Stromal cell of bone marrow (primary cell): ENCODE results near the gene SUGP1.
A peak's percentile ranks its signal among the peaks of the same experiment; 100 is the strongest.

Experiments
- DNase-seq: peaks from one replicate; pipeline ENCODE4 v3.0.0-alpha.2; 2012; ENCODE audit warnings: low read depth

The SUGP1 gene

DNA sequence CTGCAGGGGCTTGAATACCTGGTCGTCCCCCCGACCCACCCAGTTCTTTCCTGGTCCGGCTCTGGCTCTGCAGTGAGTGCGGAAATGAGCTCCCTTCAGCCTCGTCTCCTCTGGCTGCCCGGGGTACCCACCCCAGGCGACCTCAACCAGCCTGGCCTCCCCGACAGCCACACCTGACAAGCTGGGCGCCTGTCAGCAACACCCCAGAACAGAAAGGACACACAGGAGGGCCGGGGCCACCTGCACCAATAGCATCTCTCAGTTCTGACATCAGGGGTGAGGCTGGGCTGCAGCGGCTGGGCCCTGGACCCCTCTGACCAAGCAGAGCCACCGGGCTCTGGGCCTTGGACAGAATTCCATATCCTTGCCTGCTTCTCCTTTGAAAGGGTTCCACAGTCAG lies 19.7 kb downstream of the SUGP1 start:
- DNase-seq = no peak

DNA sequence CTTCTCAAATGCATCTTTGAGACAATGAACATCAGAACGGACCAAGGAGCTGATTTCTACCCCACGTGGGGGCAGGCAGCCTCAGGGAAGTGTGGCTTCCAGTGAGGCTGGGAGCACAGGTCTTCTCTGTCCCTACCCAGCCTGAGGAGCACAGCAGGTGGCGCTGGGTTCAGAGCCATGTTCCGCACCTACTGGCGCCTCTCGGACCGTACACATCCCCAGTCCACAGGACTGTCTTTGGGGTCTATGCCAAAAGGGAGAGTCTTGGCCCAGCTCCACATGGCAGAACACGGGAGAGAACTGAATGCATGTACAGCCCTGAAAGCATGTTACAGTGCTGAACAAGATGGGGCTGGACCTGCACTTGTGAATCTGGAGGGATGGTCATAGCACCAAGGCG lies 22.6 kb downstream of the SUGP1 start:
- no peak for DNase-seq

DNA sequence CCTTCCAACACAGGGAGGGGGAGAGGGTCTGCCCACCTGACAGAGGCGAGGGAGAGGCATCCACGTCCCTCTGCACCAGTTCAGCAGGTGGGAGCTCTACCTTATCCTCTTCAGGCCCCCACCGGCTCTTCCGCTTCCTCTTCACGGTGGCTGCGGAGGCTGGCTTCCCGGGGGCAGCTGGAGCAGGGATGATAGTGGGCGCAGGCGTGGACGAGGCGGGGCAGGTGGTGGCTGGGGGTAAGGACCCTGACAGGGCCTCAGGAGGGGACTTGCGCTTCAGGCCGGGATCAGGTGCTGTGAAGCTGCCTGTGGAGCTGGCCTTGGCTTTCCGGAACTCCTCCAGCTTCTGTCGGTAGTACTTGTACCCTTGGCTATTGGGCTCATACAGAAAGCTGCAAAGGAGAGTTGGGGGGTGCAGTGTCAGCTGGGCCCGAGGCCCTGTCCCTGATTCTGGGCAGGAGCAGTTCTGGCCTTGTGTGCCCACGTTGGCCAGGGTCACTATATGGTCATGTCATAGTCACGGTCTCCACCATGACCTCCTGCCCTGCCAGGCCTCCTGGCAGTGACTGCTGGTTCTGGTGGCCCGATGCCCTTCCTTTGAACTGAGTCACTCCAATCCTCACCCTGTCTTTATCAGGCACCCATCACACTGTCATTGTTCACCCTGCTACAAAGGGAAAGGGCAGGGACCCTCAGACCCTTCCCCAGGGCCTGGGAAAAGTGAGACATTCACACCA lies 23.2 kb downstream of the SUGP1 start:
- no peak for DNase-seq

DNA sequence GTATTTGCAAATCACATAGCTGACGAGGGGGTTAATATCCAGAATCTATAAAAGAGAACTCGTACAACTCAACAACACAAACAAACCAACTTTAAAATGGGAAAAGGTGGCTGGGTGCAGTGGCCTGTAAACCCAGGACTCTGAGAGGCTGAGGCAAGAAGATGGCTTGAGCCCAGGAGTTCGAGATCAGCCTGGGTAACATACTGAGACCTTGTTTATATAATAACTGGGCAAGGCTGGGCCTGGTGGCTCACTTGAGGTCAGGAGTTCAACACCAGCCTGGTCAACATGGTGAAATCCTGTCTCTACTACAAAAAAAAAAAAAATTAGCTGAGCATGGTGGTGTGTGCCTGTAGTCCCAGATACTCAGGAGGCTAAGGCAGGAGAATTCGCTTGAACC lies 25.4 kb downstream of the SUGP1 start:
- no peak for DNase-seq

DNA sequence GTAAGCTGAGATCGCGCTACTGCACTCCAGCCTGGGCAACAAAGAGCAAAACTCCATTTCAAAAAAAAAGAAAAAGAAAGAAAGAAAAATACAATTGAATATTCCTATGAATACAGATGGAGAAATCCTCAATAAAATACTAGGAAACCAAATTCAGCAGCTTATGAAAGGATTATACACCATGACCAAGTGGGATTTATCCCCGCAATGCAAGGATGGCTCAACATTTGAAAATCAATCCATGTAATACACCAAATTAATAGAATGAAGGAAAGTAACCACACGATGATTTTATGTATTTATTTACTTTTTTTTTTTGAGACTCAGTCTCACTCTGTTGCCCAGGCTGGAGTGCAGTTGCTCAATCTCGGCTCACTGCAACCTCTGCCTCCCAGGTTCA lies 27.7 kb downstream of the SUGP1 start:
- no peak for DNase-seq

DNA sequence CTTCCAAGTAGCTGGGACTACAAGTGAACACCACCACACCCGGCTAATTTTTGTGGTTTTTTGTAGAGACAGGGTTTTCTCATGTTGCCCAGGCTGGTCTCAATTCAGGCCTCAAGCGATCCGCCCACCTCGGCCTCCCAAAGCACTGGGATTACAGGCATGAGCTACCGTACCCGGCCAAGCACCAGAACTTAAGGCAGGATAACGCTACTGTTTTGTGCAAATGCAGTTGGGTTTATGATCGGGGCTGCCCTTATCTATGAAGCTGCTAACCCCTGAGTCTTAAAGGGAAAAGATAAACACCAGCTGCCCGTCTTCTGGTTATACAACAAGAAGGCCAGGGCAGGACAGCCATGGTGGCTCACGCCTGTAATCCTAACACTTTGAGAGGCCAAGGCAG lies 34.6 kb downstream of the SUGP1 start:
- no peak for DNase-seq

DNA sequence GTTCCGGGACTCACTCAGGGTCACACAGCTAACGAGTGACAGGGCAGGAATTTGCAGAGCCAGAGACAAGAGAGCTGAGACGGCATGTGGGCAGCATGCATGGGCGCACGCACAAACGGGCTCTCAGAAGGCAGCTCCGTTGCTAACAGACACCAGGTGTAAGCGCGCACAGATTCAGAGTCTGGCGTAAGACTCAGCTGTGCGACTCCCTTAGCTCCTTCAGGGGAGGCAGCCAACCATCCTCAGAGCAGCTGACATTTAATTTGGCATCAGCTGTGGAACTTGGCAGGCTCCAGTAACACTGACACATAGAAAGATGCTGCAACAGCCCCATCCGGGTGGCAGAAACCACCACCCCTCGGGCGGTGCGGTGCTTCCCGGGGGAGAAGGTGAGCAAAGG lies 39.7 kb downstream of the SUGP1 start:
- DNase-seq = peak; percentile 8

DNA sequence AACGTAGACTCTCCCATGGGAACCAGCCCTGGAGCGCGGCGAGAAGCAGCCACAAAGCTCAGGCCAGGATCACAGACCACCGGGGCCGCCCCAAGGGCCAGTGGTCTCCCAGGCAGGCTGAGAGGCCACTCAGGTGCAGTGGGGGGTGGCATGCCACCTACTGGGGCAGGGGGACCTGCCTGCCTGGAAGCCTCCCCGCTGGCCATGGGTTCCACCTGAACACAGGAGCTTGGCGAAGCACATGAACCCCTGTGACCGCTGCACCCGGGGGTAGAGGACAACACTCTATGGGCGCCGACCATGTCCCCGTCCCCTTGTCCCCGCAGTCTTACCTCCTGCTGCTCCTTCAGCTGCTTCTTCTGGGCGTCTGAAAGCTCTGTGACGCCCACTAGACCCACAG lies 40.5 kb downstream of the SUGP1 start:
- no peak for DNase-seq

DNA sequence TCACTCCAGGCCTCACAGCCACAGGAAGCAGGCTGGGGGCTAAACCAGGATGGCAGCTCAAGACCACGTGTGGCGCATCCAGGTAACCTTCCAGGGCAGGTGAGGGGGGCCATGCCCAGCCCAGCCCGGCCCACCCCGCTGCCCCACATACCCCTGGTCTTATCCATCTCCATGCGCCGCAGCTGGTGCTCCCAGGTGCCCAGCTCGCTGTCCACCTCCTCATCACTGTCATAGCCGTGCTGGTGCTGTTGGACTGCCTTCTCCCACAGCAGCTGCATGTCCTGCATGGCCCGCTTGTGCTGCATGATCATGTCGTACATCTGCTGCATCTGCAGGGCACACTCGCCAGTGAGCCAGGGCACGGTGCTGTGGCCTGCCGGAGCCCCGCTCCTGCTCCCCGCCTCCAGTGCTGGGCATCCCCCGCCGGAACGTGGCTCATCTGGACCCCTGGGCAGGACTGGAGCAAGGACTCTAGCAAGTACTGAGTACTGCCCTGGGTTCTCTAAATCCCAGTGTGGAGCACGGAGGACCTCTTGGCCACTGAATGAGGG lies 41.2 kb downstream of the SUGP1 start:
- no peak for DNase-seq

DNA sequence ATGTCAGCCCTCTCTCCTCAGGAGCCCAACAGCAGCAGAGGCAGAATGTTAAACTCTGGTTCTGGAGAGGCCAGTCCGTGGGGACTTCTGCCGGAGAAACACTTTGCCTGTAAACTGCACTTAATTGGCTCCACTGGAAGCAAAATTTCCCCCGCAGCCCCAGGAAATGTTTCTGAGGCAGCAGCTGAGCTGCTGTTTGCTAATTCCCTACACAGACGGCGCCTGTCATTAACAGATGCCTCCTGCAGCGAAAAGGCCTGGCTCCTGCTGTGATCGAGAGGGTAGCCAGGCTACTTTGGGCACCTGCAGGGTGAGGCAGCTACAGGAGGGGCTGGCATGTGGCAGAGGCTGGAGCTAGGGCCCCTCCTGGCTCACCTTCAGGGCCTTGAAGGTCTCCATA lies 42.0 kb downstream of the SUGP1 start:
- no peak for DNase-seq

DNA sequence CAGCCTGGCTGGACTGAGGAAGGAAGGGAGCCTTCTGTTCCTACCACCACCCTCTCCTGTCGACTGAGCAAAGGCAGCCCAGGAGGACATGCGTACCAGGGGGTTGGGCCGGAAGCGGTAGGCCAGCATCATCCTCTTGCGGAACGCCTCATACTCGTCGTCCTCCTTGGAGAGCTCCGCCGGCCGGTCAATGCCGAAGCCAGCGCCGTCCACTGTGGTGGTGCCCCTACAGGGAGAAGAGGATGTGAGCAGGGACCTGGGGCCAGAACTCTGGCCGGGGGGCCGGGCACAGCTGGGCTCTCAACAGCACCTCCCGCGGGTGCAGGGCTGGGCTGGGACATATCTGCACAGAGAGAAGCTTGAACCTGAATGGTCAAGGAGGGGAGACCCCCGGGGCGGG lies 43.5 kb downstream of the SUGP1 start:
- no peak for DNase-seq

DNA sequence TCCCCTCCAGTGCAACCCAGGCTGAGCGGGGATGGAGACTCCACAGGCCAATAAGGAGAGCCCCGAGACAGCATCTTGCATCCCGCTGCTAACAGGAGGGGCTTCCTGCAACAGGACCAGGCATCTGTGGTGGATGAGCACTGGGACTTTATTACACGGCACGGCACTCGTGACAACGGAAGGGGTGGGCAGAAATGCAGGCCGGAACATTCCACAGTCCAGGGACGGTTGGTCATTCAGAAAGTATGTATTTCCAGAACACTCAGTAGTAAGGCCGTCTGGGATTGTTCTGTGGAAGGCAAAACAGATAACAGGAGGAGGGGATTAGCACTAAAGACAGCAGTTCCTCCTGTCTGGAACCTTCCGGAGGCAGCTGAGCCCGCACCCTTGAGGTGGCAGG lies 43.9 kb downstream of the SUGP1 start:
- DNase-seq = no peak

DNA sequence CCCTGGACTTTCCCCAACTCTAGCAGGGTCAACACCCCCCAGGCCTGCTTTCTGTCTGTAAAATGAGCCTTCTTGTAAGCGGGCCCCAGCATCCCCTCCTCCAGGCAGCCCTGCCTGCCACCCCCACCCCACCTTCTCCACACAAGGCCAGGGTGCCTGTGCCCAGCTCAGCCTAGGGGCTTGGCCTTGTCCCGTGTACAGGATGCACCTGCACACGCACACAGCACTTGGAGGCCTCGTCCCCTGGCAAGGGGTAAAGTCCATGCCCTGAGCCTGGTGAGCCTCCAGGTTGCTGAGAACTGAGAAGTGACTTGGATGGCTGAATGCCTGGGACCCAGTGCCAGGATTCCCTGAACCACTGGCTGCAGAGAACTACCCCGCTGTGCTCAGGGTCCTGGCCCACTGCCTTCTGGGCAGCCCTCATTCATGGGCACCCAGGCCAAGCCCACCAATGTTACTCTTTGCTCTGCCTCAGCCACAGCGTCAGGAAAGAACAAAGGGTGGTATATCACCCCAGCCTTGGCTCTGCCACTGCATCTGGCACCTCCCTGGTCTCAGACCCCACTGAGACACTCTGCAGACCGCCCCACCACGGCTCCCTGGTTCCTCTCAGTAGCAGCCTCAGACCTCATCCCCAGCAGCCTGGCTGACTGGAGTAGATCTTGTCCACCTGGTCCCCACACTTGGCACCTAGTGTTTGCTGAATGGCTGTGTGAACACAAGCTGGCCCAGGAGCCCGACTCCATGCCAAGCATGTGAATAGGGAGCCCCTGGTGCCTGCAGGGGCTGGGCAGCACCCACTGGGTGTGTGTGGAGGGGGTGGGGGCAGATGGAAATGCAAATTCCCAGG lies 45.4 kb downstream of the SUGP1 start:
- DNase-seq = no peak

DNA sequence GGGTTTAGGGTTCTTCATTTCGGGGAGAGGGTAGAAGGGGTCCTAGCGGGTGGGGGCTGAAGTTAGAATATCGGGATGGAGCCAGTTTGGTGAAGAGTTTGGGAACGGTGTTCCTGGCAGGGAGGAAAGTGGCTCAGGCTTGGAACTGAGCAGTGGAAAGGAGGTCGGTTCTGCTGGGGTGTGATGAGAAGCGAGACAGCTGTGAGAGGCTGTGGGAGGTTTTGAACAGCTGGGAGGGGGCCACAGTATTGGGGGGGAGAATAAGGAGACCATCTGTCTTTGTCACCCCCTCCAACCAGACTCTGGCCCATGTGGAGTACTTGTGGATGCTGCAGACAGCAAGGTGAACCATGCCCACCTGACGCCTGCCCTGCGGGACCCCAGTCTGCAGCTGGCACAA lies 46.2 kb downstream of the SUGP1 start:
- no peak for DNase-seq

DNA sequence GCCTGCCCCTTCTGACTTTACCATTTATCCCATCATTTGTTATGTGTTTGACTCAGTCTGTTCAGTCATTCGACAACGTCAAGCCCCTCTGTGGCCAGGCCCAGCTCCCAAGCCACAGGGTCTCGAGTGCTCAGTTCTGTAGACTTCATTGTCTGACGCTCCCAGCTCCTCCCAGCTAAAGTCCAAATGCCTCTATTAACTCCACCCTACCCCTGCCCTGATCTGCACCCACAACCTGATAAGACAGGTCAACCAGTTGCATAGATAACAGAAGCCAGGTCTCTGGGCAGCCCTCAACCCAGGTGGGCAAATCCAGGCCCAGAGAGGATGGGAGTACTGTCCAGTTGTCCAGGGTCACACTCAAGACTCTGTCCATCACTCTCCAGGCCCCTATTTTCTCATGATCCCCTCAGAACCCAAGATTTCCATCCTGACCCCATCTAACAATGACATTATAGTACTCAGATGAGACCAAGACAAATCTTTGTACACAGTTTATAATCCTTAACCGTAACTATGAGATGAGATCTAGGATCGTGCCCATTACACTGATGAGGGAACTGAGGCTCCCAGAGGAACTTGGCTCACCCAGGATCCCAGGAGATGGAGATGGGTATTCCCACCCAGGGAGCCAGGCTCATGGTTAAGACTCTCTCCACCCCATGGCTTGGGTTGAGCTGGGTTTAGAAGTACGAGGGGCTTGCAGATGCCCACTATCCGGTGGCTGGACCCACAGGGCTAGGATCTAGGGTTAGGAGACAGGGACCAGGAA lies 48.3 kb downstream of the SUGP1 start:
- DNase-seq = no peak

DNA sequence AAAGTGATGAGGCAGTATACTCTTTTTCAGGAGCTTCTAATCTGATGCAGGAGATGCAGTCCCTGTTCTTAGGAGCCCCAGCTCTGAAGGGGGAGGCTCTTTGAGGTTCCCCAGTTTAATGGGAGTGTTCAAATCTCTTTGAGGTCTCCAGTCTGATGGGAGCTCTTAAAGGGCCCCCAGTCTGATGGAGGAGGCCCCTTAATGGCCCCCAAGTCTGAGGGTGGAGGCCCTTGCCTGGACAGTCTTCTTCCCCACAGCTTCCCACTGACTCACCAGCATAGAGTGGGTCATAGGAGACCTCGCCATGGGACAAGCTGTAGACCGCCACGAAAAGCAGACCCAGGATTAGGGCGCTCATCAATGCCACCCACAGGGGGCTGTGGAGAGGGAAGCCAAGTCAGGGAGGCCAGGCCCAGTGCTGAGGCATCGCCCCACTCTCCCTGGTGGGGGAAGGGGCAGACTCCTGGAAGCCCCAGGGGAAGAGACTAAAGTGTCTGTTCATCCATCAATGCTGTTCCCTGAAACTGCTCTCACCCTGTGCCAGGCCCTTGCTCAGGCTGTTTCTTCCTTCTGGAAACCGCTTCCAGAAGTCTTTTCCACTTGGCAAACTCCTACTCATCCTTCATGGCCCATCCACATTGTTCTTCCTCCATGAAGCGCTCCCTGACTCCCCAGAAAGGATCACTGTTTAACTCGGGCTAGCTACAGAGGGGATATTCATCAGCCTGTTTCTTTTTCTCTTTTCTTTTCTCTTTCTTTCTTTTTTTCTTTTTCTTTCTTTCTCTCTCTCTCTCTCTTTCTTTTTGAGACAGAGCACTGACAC lies 49.3 kb downstream of the SUGP1 start:
- no peak for DNase-seq

DNA sequence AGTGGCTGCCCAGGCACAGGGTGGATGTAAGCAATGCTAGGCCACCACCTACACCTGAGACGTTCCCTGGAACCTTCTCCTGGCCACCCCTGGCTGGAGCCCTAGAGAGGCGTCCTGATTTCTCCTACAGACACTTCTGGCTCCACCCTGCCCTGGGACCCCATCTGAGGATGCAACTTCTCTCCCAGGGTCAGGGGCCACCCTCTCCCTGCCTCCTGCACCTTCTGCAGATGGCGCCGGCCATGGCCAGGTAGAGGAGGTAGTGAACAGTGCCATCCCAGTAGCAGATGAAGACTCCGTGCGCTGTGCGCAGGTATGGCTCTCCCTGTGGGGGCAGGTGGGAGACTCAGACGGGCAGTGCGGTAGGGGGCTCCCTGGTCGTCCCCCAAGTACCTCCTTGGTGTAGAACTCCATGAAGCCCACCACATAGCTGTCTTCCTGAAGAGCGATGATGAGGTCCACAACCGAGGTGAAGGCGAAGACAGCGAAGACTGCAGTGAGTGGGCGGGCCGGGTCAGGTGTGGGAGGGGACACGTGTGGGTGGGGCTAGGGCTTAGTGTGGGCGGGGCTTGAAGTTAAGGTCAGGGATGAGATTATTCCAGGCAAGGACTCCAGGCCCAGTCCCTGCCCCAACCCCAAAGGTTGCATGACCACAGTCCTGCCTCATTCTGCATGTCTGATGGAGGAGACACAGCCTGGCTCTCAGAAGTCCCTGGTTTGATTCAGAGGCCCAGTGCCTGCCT lies 50.2 kb downstream of the SUGP1 start:
- DNase-seq = no peak

DNA sequence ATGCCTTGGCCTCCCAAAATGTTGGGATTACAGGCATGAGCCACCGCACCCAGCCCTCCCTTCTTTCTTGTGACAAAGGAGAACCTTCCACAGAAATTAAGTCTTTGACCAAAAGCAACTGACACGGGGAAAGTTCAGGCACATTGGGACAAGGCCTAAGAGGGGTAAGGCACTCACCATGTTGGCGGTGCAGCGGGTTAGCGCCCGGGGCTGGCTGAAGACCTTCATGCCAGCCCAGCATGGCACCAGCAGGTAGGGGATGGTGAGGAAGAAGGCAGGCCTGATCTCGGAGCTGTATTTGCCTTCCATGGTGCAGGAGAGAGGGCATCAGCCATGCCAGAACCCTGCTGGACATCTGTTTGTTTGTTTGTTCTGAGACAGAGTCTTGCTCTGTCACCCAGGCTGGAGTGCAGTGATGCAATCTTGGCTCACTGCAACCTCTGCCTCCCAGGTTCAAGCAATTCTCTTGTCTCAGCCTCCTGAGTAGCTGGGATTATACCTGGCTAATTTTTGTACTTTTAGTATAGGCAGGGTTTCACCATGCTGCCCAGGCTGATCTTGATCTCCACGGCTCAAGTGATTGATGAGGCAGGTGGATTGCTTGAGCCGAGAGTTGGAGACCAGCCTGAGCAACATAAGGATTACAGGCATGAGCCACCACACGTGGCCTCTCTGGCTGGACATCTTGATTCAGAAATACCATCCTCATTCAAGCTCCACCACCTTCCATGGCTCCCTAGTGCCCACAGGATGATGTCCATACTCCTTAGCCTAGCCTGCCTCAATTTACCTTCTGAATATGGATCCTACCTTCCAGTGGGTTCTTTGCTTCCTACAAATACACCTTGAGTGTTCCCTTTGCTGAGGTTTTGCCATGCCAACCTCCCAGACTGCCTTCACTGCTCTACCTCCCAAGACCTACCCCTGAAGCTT lies 51.6 kb downstream of the SUGP1 start:
- DNase-seq = no peak

DNA sequence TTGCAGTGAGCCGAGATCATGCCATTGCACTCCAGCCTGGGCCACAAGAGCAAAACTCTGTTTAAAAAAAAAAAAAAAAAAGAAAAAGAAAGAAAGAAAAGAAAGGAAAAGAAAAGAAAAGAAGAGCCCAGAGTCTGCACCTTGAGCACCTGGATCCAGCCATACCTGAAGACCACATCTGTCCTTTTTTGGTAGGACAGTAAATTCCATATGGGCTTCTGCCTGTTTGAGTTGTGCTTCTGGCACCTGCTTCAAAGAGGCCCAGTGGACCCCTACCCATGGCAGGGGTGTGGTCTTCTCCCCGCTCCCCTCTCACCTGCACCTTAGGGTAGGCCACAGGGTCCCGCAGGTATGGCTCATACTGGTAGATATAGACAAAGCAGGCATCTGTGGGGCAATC lies 53.0 kb downstream of the SUGP1 start:
- no peak for DNase-seq
